GM12878 (cell line): Measurements from ENCODE around the gene CIB2. TPM values are rescaled to one million over a fixed set of nuclear protein-coding genes. Genes with fewer than 3 reads are reported as not detected.

Experiments
- ATAC-seq: fragments of 200-7000 bp; cut with Tn5 transposase; 3 replicates; pipeline ENCODE4 v1.9.1; 2020; ENCODE audit warnings: mild to moderate bottlenecking, moderate library complexity
- BruUV-seq: library from RNA; stranded (reverse); fragments of 400-500 nt; replicated peaks from 2 replicates; lab custom pipeline; 2021; lab: Mats Ljungman, UMichigan
- CTCF ChIA-PET: fragments of 300-600 bp; sonication (Branson Sonifier 250); formaldehyde crosslinking; extraction: SDS; loops from one replicate; lab custom pipeline; 2021; ENCODE audit warnings: inconsistent platforms; lab: Yijun Ruan, JAX
- POLR2A ChIA-PET: fragments of 350-600 bp; formaldehyde crosslinking; extraction: SDS; loops from one replicate; lab custom pipeline; 2021; ENCODE audit warnings: inconsistent platforms; lab: Charles Lee
- RAD21 ChIA-PET: fragments of 300-600 bp; sonication (Branson Sonifier 250); formaldehyde crosslinking; loops from one replicate; lab custom pipeline; 2023; ENCODE audit warnings: antibody characterized with exemption; ENCODE audit not compliant: unreplicated experiment; lab: Charles Lee
- SMC1A ChIA-PET: fragments of 300-600 bp; sonication (Branson Sonifier 250); formaldehyde crosslinking; loops from one replicate; lab custom pipeline; 2023; ENCODE audit not compliant: unreplicated experiment, uncharacterized antibody; lab: Charles Lee
- DNase-seq: peaks from one replicate; pipeline ENCODE4 v3.0.0-alpha.2; 2011; ENCODE audit warnings: low read depth, low spot score
- FAIRE-seq: peaks from 3 replicates; lab custom pipeline; 2011; peaks lifted over from hg19 to GRCh38; lab: Jason Lieb, UNC
- H2AFZ ChIP-seq: 2 replicates; pipeline ENCODE4 v1.6.0; 2011; ENCODE audit warnings: low read depth, low read length, control low read depth; ENCODE audit not compliant: control insufficient read depth
- H3K27ac ChIP-seq: 2 replicates; pipeline ENCODE4 v1.5.1; 2011; ENCODE audit warnings: control low read depth; ENCODE audit not compliant: control insufficient read depth, insufficient read depth
- H3K27me3 ChIP-seq, 2 experiments: replicated peaks in 1 of 2; 2 replicates each; pipeline versions ENCODE4 v1.6.0 to v1.6.1; 2011; ENCODE audit warnings: low read length in 1 of 2; ENCODE audit not compliant: control insufficient read depth in 2 of 2, insufficient read depth in 2 of 2
- H3K36me3 ChIP-seq, 2 experiments: 2 replicates each; pipeline ENCODE4 v1.5.1; 2011; ENCODE audit warnings: low read length in 1 of 2; ENCODE audit not compliant: control insufficient read depth in 2 of 2, insufficient read depth in 2 of 2
- H3K4me1 ChIP-seq: 2 replicates; pipeline ENCODE4 v1.6.1; 2011; ENCODE audit warnings: mild to moderate bottlenecking, low read length, moderate library complexity, mixed read lengths; ENCODE audit not compliant: control insufficient read depth, insufficient read depth
- H3K4me2 ChIP-seq: 2 replicates; pipeline ENCODE4 v1.6.0; 2011; ENCODE audit warnings: control low read depth; ENCODE audit not compliant: control insufficient read depth, insufficient read depth
- H3K4me3 ChIP-seq: fragments of 200-600 bp; sonication (generic); 2 replicates; pipeline ENCODE4 v1.5.1; 2016
- H3K79me2 ChIP-seq: 2 replicates; pipeline ENCODE4 v1.6.0; 2011; ENCODE audit warnings: low read length; ENCODE audit not compliant: control insufficient read depth, insufficient read depth
- H3K9ac ChIP-seq: 2 replicates; pipeline ENCODE4 v1.8.0; 2011; ENCODE audit warnings: low read length, control low read depth, mixed read lengths; ENCODE audit not compliant: control insufficient read depth, insufficient read depth
- H3K9me3 ChIP-seq: replicated peaks from 3 replicates; pipeline ENCODE4 v1.5.1; 2011; ENCODE audit warnings: mild to moderate bottlenecking, low read length; ENCODE audit not compliant: control insufficient read depth, insufficient read depth
- H4K20me1 ChIP-seq: 2 replicates; pipeline ENCODE4 v1.6.0; 2011; ENCODE audit not compliant: control insufficient read depth, insufficient read depth
- ATF2 ChIP-seq: IDR thresholded peaks from 2 replicates; pipeline ENCODE4 v1.6.1; 2012; ENCODE audit warnings: low read length, inconsistent platforms
- JUNB ChIP-seq: IDR thresholded peaks from 2 replicates; pipeline ENCODE4 v1.6.1; 2016; ENCODE audit warnings: antibody characterized with exemption, mild to moderate bottlenecking
- JUND ChIP-seq: IDR thresholded peaks from 2 replicates; pipeline ENCODE4 v1.6.1; 2012; ENCODE audit warnings: low read depth, mild to moderate bottlenecking, low read length, improper control_type of control experiment, moderate library complexity
- RUNX3 ChIP-seq: IDR thresholded peaks from 2 replicates; pipeline ENCODE4 v1.6.1; 2012; ENCODE audit warnings: low read length, inconsistent platforms
- TCF12 ChIP-seq: IDR thresholded peaks from 2 replicates; pipeline ENCODE4 v1.6.1; 2011; ENCODE audit warnings: low read depth, mild to moderate bottlenecking, low read length
- TCF3 ChIP-seq: IDR thresholded peaks from 2 replicates; pipeline ENCODE4 v1.6.1; 2012; ENCODE audit warnings: low read depth, mild to moderate bottlenecking, low read length, borderline replicate concordance; ENCODE audit not compliant: insufficient read depth
- ZBTB33 ChIP-seq: fragments of 450-650 bp; IDR thresholded peaks from 2 replicates; pipeline ENCODE4 v1.6.1; 2017; ENCODE audit warnings: mild to moderate bottlenecking
- WGBS: methylation state at CpG from one replicate; pipeline ENCODE4 v1.1.6; 2016; ENCODE audit warnings: low lambda C conversion rate; ENCODE audit not compliant: insufficient replicate concordance, insufficient coverage; ENCODE audit errors: missing lambda C conversion rate; 5-methylcytosine and 5-hydroxymethylcytosine counted together
- in situ Hi-C: fragments of 300-500 bp; cut with MboI; formaldehyde crosslinking; loops from 9 replicates; pipeline ENCODE4 v1.14.3; 2018; ENCODE audit warnings: mixed read lengths
- intact Hi-C: fragments of 100-400 bp; cut with micrococcal nuclease; formaldehyde crosslinking; loops from one replicate; pipeline ENCODE4 v1.14.2; 2022; ENCODE audit not compliant: unreplicated experiment
- polyA plus RNA-seq, 11 experiments: library from polyadenylated mRNA; depleted of rRNA in 4 of 11; unstranded in 6 of 11; stranded (reverse) in 5 of 11; fragments of >200 nt; fragmentation: Nextera tagmentation in 4 of 11; fragmentation: Illumina TruSeq in 1 of 11; extraction: Ambion mirVana in 4 of 11; extraction: Trizol in 1 of 11; gene quantifications; 1 replicate in 1 of 11; 2 replicates in 10 of 11; pipeline versions ENCODE4 v1.2.1 to v1.2.3, GENCODE V29; 2011 to 2016; ENCODE audit warnings: inconsistent platforms in 2 of 11, missing spikeins in 2 of 11, low read depth in 1 of 11
- total RNA-seq, 4 experiments: library from RNA; depleted of rRNA in 3 of 4; stranded (reverse); fragments of >200 nt in 3 of 4; fragmentation: Illumina TruSeq in 1 of 4; extraction: Trizol in 1 of 4; gene quantifications; 2 replicates each; pipeline versions ENCODE4 v1.2.1 to v1.2.3, GENCODE V29; 2013 to 2021

The CIB2 gene
- total and polyA plus RNA-seq, 10 of the 15 experiments (the other 5 are each of a cell fraction or from before 2014, with no cell fraction given), result 0.56 to 12.1 (median 7.1) TPM

GRCh38 chr15:78175330-78175729 is 44.1 kb upstream of the CIB2 start (continued):
- TF ChIP-seq ZBTB33, result no peak
- TF ChIP-seq, all 136 proteins: peak for 0

GRCh38 chr15:78174401-78174800 is 43.2 kb upstream of the CIB2 start:
- no peak overlapping the region for H3K27ac ChIP-seq
- no TSS peak for BruUV-seq
- H3K4me1 ChIP-seq, result peaks cover 53% of the 10 kb centered on the region
- peaks cover 12 to 15% of the 10 kb centered on the region in 2 experiments; a peak in 3 of 4 replicates for H3K36me3 ChIP-seq
- H3K9me3 ChIP-seq, result peaks cover 8% of the 10 kb centered on the region; the same call in 2 of the 3 replicates
- H3K9ac ChIP-seq, result no peak overlapping the region
- H3K79me2 ChIP-seq, result no peaks in the 10 kb centered on the region
- ChIA-PET POLR2A (interaction anchor here (4.1 to 8.0 kb wide), 2 partner anchors 19 to 25 kb away, joined by 19 to 75 read pairs; partner anchors contain the start of gene IDH3A), CTCF (interaction anchor here (1.2 to 10.1 kb wide), 7 partner anchors 10 to 214 kb away, joined by 3 to 108 read pairs (median 13); partner anchors contain the start of gene CIB2), SMC1A (interaction anchor here (0.9 to 13.7 kb wide), 4 partner anchors 10 to 39 kb away, joined by 3 to 152 read pairs (median 11); partner anchors contain the start of gene IDH3A), RAD21 (interaction anchor here (1.1 to 3.2 kb wide), 5 partner anchors 19 to 66 kb away, joined by 3 to 18 read pairs (median 5); partner anchors contain the start of gene CIB2)
- H3K4me3 ChIP-seq, result no peak overlapping the region
- H4K20me1 ChIP-seq, result no peaks in the 10 kb centered on the region
- in situ Hi-C loops (loop anchor here (25.0 kb wide), 1 partner anchor 813 kb away; no protein-coding TSS in a partner anchor), intact Hi-C loops (no loop called here)
- no peak overlapping the region; the same call in 1 of the 2 replicates for H3K4me2 ChIP-seq
- DNase-seq (no peak), ATAC-seq (peak; percentile 25), FAIRE-seq (no peak)
- TF ChIP-seq JUNB (no peak), ATF2 (no peak), RUNX3 (peak; percentile 60), TCF12 (peak; percentile 65; the same call in 1 of the 2 replicates), TCF3 (0 out of 2 replicates have a peak, but pooled peaks have one; percentile 65), JUND (no peak)
- WGBS, result 15% methylated on average over 9 of the region's 9 CpGs
- H3K27me3 ChIP-seq, result no peaks in the 10 kb centered on the region
- H2AFZ ChIP-seq, result no peak overlapping the region; the same call in 1 of the 2 replicates
